Right ventricle myocardium superior (tissue), 1 donor: ENCODE data around the gene OPCML. TPM values are rescaled to one million over a fixed set of nuclear protein-coding genes. Genes with fewer than 3 reads are reported as not detected.

Experiments used
- ATAC-seq: fragments of 200-7000 bp; cut with Tn5 transposase; one replicate; pipeline ENCODE4 v1.9.1; 2020; ENCODE audit warnings: mild to moderate bottlenecking; ENCODE audit not compliant: poor library complexity
- DNase-seq: peaks from one replicate; pipeline ENCODE4 v3.0.0-alpha.2; 2020
- intact Hi-C: fragments of 100-400 bp; cut with DNase I; formaldehyde crosslinking; loops from one replicate; pipeline ENCODE4 v1.11.2; 2022
- total RNA-seq: library from RNA; stranded (reverse); fragmentation: NEBNext Ultra II Directional; extraction: Animal tissue kit (Norgen Biotek cat#: 25700); gene quantifications from one replicate; pipeline ENCODE4 v1.2.1, GENCODE V29; 2021
- donor health status: DM: no; HTN: yes; CAD: no; lungs with severe emphysema.

OPCML gene
- total RNA-seq, 1 donor from 2014 or later = 0.59 TPM

- ATAC-seq = no peak
- intact Hi-C loops = no loop called here
- no peak for DNase-seq
These were observed 780.6 kb downstream of the OPCML start for GRCh38 chr11:132751516-132752250.

- ATAC-seq (no peak), DNase-seq (no peak)
- intact Hi-C loops = no loop called here
These were observed 786.0 kb downstream of the OPCML start for GRCh38 chr11:132746305-132746704.

- DNase-seq (no peak), ATAC-seq (no peak)
- intact Hi-C loops = no loop called here
These were observed 787.0 kb downstream of the OPCML start for GRCh38 chr11:132745306-132745705.

GRCh38 chr11:132744771-132745170 lies 787.5 kb downstream of the OPCML start:
- intact Hi-C loops = no loop called here
- no peak for ATAC-seq

GRCh38 chr11:132743601-132744000 lies 788.7 kb downstream of the OPCML start:
- intact Hi-C loops = no loop called here
- DNase-seq (no peak), ATAC-seq (no peak)

More at GRCh38 chr11:132744771-132745170, 787.5 kb downstream of the OPCML start:
- no peak for DNase-seq

GRCh38 chr11:132742929-132743328 lies 789.4 kb downstream of the OPCML start:
- no peak for ATAC-seq
- intact Hi-C loops = no loop called here
- no peak for DNase-seq

- ATAC-seq (no peak), DNase-seq (no peak)
- intact Hi-C loops = no loop called here
These were observed 798.1 kb downstream of the OPCML start for GRCh38 chr11:132734217-132734616.

- intact Hi-C loops = no loop called here
- no peak for DNase-seq
- no peak for ATAC-seq
These were observed 804.3 kb downstream of the OPCML start for GRCh38 chr11:132728026-132728425.

GRCh38 chr11:132721526-132721925 lies 810.8 kb downstream of the OPCML start:
- DNase-seq (no peak), ATAC-seq (no peak)
- intact Hi-C loops = no loop called here

GRCh38 chr11:132719684-132720083 lies 812.6 kb downstream of the OPCML start:
- intact Hi-C loops = no loop called here
- no peak for ATAC-seq
- no peak for DNase-seq

GRCh38 chr11:132718711-132719671 lies 813.3 kb downstream of the OPCML start:
- intact Hi-C loops = no loop called here
- no peak for DNase-seq
- no peak for ATAC-seq

- intact Hi-C loops = no loop called here
- DNase-seq (no peak), ATAC-seq (no peak)
These were observed 814.5 kb downstream of the OPCML start for GRCh38 chr11:132717824-132718223.

GRCh38 chr11:132716037-132716436 lies 816.3 kb downstream of the OPCML start:
- no peak for DNase-seq
- intact Hi-C loops = no loop called here
- ATAC-seq = no peak

GRCh38 chr11:132714859-132715440 lies 817.4 kb downstream of the OPCML start:
- DNase-seq (no peak), ATAC-seq (no peak)
- intact Hi-C loops = no loop called here

- DNase-seq (no peak), ATAC-seq (no peak)
- intact Hi-C loops = no loop called here
These were observed 819.8 kb downstream of the OPCML start for GRCh38 chr11:132712466-132712865.

GRCh38 chr11:132704781-132705375 lies 827.4 kb downstream of the OPCML start:
- no peak for DNase-seq
- intact Hi-C loops = no loop called here
- no peak for ATAC-seq

GRCh38 chr11:132692891-132693290 lies 839.4 kb downstream of the OPCML start:
- DNase-seq (no peak), ATAC-seq (no peak)
- intact Hi-C loops = no loop called here

GRCh38 chr11:132691848-132692550 lies 840.3 kb downstream of the OPCML start:
- ATAC-seq (no peak), DNase-seq (no peak)
- intact Hi-C loops = no loop called here

- ATAC-seq (no peak), DNase-seq (no peak)
- intact Hi-C loops = no loop called here
These were observed 845.4 kb downstream of the OPCML start for GRCh38 chr11:132686886-132687285.
